ENCODE results near the gene LDB2.
"Not testable (repeated sequence)": the region's sequence is repeated elsewhere in the genome, so short reads cannot be mapped to it uniquely, and the experiment has no call there.

Gene LDB2

GRCh38 chr4:16636912-16637630 is 261.4 kb downstream of the LDB2 start:
- FAIRE-seq: no peak

GRCh38 chr4:16636304-16636703 is 262.1 kb downstream of the LDB2 start:
- FAIRE-seq: no peak

GRCh38 chr4:16629274-16629673 is 269.2 kb downstream of the LDB2 start:
- FAIRE-seq: not testable (repeated sequence)

- FAIRE-seq: not testable (repeated sequence)
Observed at GRCh38 chr4:16628835-16629234, 269.6 kb downstream of the LDB2 start.

GRCh38 chr4:16627999-16628398 is 270.4 kb downstream of the LDB2 start:
- FAIRE-seq: no peak

- FAIRE-seq: no peak
Observed at GRCh38 chr4:16626945-16627344, 271.5 kb downstream of the LDB2 start.

- no peak for FAIRE-seq
Observed at GRCh38 chr4:16622826-16623225, 275.6 kb downstream of the LDB2 start.

GRCh38 chr4:16617435-16617834 is 281.0 kb downstream of the LDB2 start:
- no peak for FAIRE-seq

GRCh38 chr4:16617011-16617410 is 281.4 kb downstream of the LDB2 start:
- FAIRE-seq: no peak

GRCh38 chr4:16609170-16609758 is 289.2 kb downstream of the LDB2 start:
- FAIRE-seq: no peak

GRCh38 chr4:16608611-16609125 is 289.8 kb downstream of the LDB2 start:
- FAIRE-seq: no peak

- no peak for FAIRE-seq
Observed at GRCh38 chr4:16608123-16608522, 290.3 kb downstream of the LDB2 start.

- FAIRE-seq: no peak
Observed at GRCh38 chr4:16607241-16608066, 291.0 kb downstream of the LDB2 start.

GRCh38 chr4:16606691-16607090 is 291.8 kb downstream of the LDB2 start:
- no peak for FAIRE-seq

GRCh38 chr4:16603178-16603577 is 295.3 kb downstream of the LDB2 start:
- FAIRE-seq: no peak

- FAIRE-seq: no peak
Observed at GRCh38 chr4:16598597-16599206, 299.7 kb downstream of the LDB2 start.

GRCh38 chr4:16597845-16598596 is 300.4 kb downstream of the LDB2 start:
- no peak for FAIRE-seq

GRCh38 chr4:16597443-16597842 is 301.0 kb downstream of the LDB2 start:
- no peak for FAIRE-seq

GRCh38 chr4:16596267-16596666 is 302.2 kb downstream of the LDB2 start:
- FAIRE-seq: no peak

- FAIRE-seq: no peak
Observed at GRCh38 chr4:16594128-16594527, 304.3 kb downstream of the LDB2 start.

- FAIRE-seq: no peak
Observed at GRCh38 chr4:16593386-16593785, 305.1 kb downstream of the LDB2 start.

GRCh38 chr4:16591272-16591826 is 307.1 kb downstream of the LDB2 start:
- no peak for FAIRE-seq
